NOMO-1 treated with dmso at 0.1 percent for 144 hours (cell line): ENCODE data around the gene ALDH6A1.
A peak's percentile ranks its signal among the peaks of the same experiment; 100 is the strongest.

Experiments
- DNase-seq: peaks from one replicate; lab custom pipeline; 2025; ENCODE audit not compliant: unreplicated experiment; lab: John Stamatoyannopoulos, UW

ALDH6A1 gene

GRCh38 chr14:74049876-74050495 lies 34.3 kb downstream of the ALDH6A1 start:
- no peak for DNase-seq

- DNase-seq: no peak
These were observed 36.0 kb downstream of the ALDH6A1 start for GRCh38 chr14:74048281-74048680.

- DNase-seq: no peak
These were observed 38.7 kb downstream of the ALDH6A1 start for GRCh38 chr14:74045522-74045921.

- DNase-seq: no peak
These were observed 42.0 kb downstream of the ALDH6A1 start for GRCh38 chr14:74042296-74042695.

- DNase-seq: peak; percentile 33
These were observed 46.0 kb downstream of the ALDH6A1 start for GRCh38 chr14:74038020-74038859.

GRCh38 chr14:74035556-74035955 lies 48.7 kb downstream of the ALDH6A1 start:
- DNase-seq: no peak

GRCh38 chr14:74034572-74034971 lies 49.7 kb downstream of the ALDH6A1 start:
- no peak for DNase-seq

- no peak for DNase-seq
These were observed 55.1 kb downstream of the ALDH6A1 start for GRCh38 chr14:74029136-74029535.

- no peak for DNase-seq
These were observed 61.9 kb downstream of the ALDH6A1 start for GRCh38 chr14:74022346-74022745.

- DNase-seq: no peak
These were observed 64.7 kb downstream of the ALDH6A1 start for GRCh38 chr14:74019408-74020137.

- peak; percentile 77 for DNase-seq
These were observed 65.5 kb downstream of the ALDH6A1 start, which contains the start of the genes BBOF1 and ENTPD5 for GRCh38 chr14:74018586-74019407. Gene BBOF1 (plus strand): TSS chr14:74019349. CDS start chr14:74019479, 130 bp downstream. Gene ENTPD5 (minus strand): TSS chr14:74019288. CDS start chr14:73988102, 31,186 bp downstream.

- no peak for DNase-seq
These were observed 66.1 kb downstream of the ALDH6A1 start for GRCh38 chr14:74018174-74018585.

GRCh38 chr14:74015963-74016362 lies 68.3 kb downstream of the ALDH6A1 start:
- DNase-seq: no peak

- DNase-seq: no peak
These were observed 69.1 kb downstream of the ALDH6A1 start for GRCh38 chr14:74015176-74015575.

- no peak for DNase-seq
These were observed 70.0 kb downstream of the ALDH6A1 start for GRCh38 chr14:74014299-74014698.

GRCh38 chr14:74008843-74009499 lies 75.3 kb downstream of the ALDH6A1 start:
- DNase-seq: no peak
